Measurements from ENCODE around the gene PNKP.
A peak's percentile ranks its signal among the peaks of the same experiment; 100 is the strongest.

The PNKP gene

GRCh38 chr19:49889687-49890348 lies 22.4 kb upstream of the PNKP start:
- DNase-seq, result peak; percentile 38

GRCh38 chr19:49889038-49889686 lies 21.8 kb upstream of the PNKP start:
- no peak for DNase-seq

DNA sequence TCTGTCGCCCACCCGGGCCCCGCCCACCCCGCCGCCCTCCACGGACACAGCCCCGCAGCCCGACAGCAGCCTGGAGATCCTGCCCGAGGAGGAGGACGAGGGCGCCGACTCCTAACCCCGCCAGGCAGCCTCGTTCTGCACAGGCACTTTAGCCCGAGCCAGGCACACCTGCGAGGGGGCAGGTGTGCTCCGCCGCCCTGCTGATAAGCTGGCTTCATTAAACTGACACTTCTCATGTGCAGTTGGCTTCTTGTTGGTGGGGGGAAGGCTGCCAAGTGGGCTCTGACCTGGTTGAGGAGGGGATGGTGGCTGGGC lies 21.1 kb upstream of the PNKP start:
- DNase-seq, result no peak

GRCh38 chr19:49887665-49888509 lies 20.5 kb upstream of the PNKP start:
- no peak for DNase-seq

DNA sequence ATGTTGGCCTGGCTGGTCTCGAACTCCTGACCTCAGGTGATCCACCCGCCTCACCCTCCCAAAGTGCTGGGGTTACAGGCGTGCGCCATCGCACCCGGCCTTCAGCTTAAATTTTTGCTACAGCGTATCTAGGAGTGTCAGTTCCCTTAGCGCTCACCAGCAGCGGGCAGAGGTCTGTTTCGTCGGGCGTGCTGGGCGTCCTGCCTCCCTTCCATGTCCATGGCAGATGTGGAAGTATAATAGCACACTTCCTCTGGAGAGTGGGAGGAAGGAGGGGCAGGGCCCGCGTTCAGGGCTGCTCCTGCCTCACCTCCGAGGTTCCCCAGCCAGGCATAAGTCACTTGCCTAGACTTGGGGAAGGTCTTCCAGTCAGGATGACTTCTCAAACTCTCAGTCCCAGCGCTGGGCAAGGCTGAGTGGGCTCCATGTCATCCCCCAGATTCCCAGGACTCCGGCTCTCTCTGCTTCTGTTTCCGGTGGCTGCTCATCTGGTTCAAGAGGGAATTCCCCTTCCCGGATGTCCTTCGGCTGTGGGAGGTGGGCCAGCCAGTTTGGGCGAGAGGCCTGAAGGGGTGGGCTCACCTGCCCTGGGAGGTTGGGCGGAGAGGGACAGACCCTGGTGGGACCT lies 19.8 kb upstream of the PNKP start:
- DNase-seq, result no peak

GRCh38 chr19:49884760-49885159 lies 17.4 kb upstream of the PNKP start:
- no peak for DNase-seq

DNA sequence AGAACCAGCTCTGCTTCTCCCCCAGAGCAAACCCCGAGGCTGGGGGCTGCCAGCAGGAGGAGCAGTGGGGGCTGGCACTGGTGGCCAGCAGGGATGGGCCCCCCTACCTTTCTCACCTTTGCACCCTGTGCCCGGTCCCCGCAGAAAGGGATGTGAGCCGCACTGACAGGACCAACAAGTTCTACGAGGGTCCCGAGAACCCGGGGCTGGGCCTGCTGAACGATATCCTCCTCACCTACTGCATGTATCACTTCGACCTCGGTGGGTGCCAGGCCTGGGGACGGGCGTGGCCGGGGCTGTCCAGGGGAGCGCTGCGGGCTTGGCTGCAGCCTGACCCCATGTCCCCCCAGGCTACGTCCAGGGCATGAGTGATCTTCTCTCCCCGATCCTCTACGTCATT lies 16.7 kb upstream of the PNKP start:
- DNase-seq, result no peak

- no peak for DNase-seq
These were observed 15.7 kb upstream of the PNKP start for GRCh38 chr19:49883094-49883493.

DNA sequence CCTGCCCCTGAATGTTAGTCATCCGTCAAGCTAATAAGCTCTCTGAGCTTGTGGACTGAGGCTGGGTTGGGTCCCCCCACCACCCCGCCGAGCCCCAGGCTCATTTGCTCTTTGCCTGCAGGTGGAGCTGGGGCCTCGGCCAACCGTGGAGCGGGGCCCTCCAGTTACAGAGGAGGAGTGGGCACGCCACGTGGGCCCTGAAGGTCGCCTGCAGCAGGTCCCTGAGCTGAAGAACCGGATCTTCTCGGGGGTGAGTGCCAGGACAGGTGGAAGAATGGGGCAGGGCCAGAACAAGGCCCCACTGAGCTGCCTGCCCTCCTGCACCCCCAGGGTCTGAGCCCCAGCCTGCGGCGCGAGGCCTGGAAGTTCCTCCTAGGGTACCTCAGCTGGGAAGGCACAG lies 15.3 kb upstream of the PNKP start:
- DNase-seq, result no peak

- DNase-seq, result no peak
These were observed 14.5 kb upstream of the PNKP start for GRCh38 chr19:49881672-49882394.

DNA sequence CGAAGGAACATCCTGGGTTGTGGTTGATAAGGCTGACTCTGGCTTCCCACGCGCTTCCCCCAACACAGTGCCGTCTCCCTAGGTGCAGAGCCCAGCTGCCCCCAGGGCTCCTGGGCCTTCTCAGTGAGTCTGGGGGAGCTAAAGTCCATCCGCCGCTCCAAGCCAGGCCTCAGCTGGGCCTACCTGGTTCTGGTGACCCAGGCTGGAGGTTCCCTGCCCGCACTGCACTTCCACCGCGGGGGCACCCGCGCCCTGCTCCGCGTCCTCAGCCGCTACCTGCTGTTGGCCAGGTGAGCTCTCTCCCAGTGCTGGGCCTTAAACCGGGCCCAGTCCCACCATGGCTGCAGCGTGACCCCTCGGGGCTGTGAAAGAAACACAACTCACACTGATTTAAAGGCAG lies 13.8 kb upstream of the PNKP start:
- DNase-seq, result no peak

GRCh38 chr19:49880162-49880869 lies 12.9 kb upstream of the PNKP start:
- no peak for DNase-seq

GRCh38 chr19:49879243-49879963 lies 12.0 kb upstream of the PNKP start:
- no peak for DNase-seq

DNA sequence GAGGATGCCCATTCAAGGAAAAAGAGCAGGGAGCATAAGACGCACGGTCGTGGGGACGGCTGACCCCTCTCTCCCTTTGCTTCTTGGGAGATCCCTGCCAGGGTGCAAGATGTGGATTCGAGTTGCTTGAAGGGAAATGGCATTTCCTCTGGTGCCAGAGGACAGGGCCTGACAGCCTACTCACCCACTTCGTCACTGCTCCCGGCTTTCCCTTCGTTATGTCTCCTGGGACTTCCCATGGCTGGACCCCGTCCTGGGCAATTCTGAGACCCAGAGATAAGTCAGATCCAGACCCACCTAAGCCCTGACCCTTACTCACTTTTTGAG lies 11.3 kb upstream of the PNKP start:
- no peak for DNase-seq

GRCh38 chr19:49877879-49878743 lies 10.7 kb upstream of the PNKP start:
- DNase-seq, result peak; percentile 98

DNA sequence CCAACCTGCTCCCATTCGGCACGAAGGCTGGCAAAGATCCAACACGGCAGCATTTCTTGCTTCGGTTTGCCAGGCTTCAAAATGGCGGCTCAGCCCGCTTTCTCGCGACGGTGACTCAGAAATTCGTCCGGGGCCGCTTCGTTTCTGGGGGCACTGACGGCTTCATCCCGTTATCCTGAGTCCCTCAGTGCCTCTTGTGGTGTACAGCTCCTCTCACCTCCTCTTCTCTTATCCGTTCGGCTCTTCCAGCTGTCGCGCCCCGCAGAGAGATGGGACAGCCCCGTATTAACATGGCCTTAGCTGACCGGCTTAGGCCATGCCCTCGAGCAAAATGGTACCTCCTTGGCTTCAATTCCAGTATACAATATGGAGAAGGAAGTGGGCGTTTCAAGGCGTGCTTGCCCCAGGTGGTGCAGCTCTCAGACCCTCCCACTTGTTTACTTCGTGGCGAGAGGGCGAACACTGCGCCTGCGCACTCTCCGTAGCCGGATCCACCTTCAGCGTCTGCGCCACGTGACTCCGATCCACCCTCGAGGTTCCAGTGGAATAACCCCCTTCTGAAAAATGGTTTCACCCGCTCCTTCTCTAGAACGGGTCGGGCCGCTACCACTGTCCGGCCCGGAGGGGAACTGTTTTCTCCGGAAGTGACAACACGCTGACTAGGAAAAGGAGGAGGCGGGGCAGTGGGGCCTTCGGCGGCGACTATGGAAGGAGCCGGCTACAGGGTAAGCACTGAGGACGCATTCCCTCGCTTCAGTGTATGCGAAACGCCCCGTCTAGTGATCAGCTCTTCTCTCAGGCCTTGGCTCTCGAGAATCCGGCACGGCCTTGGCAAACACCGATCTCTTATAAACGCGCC lies 9.9 kb upstream of the PNKP start, which contains the start of the genes AKT1S1 and TBC1D17:
AKT1S1 (minus strand) TSS at position 336 of the 859 bp plus-strand sequence. CDS start 4,060 bp downstream, outside the sequence.
TBC1D17 (plus strand) TSS at position 683 of the 859 bp plus-strand sequence; CDS start at position 705, 22 bp downstream.
- DNase-seq, result peak; percentile 100

GRCh38 chr19:49876422-49877019 lies 9.1 kb upstream of the PNKP start:
- DNase-seq, result peak; percentile 99

DNA sequence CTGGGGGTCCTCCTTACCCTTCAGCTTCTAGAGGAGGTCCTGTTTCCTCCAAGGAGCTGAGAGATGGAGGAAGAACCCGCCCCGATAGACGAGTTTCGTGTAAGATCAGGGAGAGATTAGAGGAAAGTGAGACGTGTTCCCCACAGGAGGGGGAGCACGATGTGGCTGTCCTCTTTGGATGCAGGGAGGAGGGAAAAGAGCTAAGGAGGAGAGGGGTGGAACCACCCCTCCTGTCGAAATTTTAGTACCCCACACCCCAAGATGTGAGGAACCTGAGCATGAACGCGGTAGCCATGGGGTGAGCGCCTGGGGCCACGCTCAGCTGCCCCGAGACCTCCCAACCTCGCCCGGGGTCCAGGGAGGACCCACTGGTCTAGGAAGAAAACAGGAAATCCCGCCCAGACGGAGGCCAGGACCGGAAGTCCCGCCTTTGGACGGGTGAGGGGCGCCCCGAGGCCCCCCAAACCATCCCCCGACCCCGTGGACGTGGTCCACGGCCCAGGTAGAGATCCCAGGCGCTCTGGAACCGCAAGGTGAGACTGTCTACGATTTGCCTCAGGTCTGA lies 8.6 kb upstream of the PNKP start:
- DNase-seq, result peak; percentile 63

GRCh38 chr19:49875177-49875576 lies 7.8 kb upstream of the PNKP start:
- DNase-seq, result no peak

Measured in EL (cell line).